ENCODE results near the gene ALKAL2.
"Not testable (repeated sequence)": the region's sequence is repeated elsewhere in the genome, so short reads cannot be mapped to it uniquely, and the experiment has no call there.

The ALKAL2 gene

DNA sequence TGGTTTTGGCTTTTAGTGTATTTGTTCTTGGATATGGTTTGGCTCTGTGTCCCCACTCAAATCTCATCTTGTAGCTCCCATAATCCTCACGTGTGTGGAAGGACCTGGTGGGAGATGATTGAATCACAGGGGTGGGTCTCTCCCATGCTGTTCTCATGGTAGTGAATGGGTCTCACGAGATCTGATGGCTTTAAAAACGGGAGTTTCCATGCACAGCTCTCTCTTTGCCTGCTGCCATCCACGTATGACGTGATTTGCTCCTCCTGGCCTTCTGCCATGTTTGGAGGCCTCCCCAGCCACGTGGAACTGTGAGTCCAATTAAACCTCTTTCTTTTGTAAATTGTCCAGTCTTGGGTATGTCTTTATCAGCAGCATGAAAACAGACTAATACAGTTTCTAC is 28.0 kb upstream of the ALKAL2 start:
- H3K27me3 ChIP-seq (ENCODE audit: control insufficient read depth, insufficient read depth, low read length); H3K4me1 ChIP-seq (ENCODE audit: control insufficient read depth, low read depth, low read length); H3K4me3 ChIP-seq (ENCODE audit: low read length); H3K27ac ChIP-seq (ENCODE audit: low read length); H3K36me3 ChIP-seq (ENCODE audit: control insufficient read depth, low read depth, low read length); H3K9ac ChIP-seq (ENCODE audit: low read length); H3K9me3 ChIP-seq (ENCODE audit: control insufficient read depth, low read depth, low read length): not testable (repeated sequence)

DNA sequence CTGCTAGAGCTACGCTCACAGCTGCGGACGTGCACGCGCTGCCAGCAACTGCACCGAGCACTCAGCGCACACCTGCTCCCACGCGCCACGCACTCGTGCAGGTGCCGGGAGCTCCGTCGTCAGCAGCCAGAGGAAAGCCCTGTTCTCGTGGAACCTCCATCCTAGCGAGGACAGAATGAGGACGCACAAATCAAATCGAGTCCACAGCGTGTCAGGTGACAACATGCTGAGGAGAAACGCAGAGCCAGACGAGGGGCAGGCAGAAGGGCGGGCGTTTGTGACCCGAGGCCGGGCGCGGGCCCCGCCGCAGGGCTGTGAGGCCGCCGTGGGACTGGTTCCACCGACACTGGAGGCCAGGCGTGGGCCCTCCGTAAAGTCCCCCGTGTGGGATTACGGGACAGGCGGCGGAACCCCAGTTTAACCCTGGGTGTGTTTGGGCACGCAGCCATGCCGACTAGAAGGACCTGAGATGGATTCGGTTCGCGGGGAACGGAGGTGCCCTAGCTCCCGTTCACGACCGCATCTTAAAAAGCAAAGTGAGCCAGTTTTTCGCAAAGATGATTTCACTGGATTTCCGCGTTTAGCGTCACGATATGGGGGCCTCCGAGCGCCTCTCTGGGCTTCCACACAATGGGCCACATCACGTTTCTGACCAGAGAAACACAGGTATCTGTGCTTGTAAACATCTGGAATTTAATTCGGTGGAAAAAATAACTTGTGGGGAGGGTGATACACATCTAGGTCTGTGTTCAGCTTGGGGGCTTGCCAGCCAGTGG is 26.9 kb upstream of the ALKAL2 start:
- Histone ChIP-seq H3K4me3 (ENCODE audit: low read length) (no peak overlapping the region), H3K36me3 (ENCODE audit: control insufficient read depth, low read depth, low read length) (no peaks in the 10 kb centered on the region), H3K9ac (ENCODE audit: low read length) (no peak overlapping the region), H3K27me3 (ENCODE audit: control insufficient read depth, insufficient read depth, low read length) (no peaks in the 10 kb centered on the region), H3K27ac (ENCODE audit: low read length) (no peak overlapping the region), H3K4me1 (ENCODE audit: control insufficient read depth, low read depth, low read length) (peaks cover 18% of the 10 kb centered on the region), H3K9me3 (ENCODE audit: control insufficient read depth, low read depth, low read length) (no peaks in the 10 kb centered on the region)

DNA sequence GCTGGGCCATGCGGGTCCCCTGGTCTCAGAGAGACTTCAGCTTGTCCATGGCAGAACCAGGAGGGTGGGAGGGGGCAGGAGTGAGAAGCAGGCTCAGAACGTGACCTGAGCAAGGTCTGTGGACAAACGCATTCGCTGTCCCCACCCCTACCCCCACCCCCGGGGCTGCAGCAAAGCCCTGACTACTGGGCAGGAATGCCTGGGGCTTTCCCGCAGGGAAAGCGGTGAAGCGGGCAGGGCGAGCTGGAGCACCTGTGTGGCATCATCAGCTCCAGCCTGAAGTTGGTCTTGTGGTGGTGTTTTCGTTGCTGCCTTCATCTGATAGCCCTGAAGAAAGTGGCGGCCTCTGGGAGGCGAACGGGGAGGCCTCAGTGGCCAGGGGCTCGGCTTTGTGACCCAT is 26.1 kb upstream of the ALKAL2 start:
- Histone ChIP-seq H3K4me1 (ENCODE audit: control insufficient read depth, low read depth, low read length) (peaks cover 25% of the 10 kb centered on the region), H3K27me3 (ENCODE audit: control insufficient read depth, insufficient read depth, low read length) (no peaks in the 10 kb centered on the region), H3K9ac (ENCODE audit: low read length) (no peak overlapping the region), H3K27ac (ENCODE audit: low read length) (no peak overlapping the region), H3K9me3 (ENCODE audit: control insufficient read depth, low read depth, low read length) (no peaks in the 10 kb centered on the region), H3K36me3 (ENCODE audit: control insufficient read depth, low read depth, low read length) (no peaks in the 10 kb centered on the region), H3K4me3 (ENCODE audit: low read length) (no peak overlapping the region)

DNA sequence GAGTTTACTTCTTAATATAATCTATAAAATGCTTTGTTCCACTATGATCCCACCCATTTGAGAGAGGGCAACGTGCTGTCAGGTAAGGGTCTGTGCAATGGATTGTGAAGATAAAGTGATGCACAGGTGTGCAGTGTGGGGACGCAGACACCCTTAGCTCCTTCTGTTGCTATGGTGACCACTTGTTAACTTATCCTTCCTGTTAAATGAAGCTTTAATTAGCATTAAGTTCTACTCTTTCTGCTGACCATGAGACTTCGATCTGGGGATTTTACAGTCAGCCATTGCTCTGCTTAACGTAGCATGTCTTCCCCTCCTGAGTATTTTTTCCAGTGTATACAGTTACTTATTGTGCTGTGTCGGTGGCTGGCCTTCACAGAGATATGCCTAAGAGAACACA is 23.1 kb upstream of the ALKAL2 start:
- H3K9me3 ChIP-seq (ENCODE audit: control insufficient read depth, low read depth, low read length): no peaks in the 10 kb centered on the region
- H3K9ac ChIP-seq (ENCODE audit: low read length): no peak overlapping the region
- H3K4me3 ChIP-seq (ENCODE audit: low read length): no peak overlapping the region
- no peaks in the 10 kb centered on the region for H3K36me3 ChIP-seq (ENCODE audit: control insufficient read depth, low read depth, low read length)
- H3K27me3 ChIP-seq (ENCODE audit: control insufficient read depth, insufficient read depth, low read length): no peaks in the 10 kb centered on the region
- no peak overlapping the region for H3K27ac ChIP-seq (ENCODE audit: low read length)
- H3K4me1 ChIP-seq (ENCODE audit: control insufficient read depth, low read depth, low read length): peaks cover 18% of the 10 kb centered on the region

DNA sequence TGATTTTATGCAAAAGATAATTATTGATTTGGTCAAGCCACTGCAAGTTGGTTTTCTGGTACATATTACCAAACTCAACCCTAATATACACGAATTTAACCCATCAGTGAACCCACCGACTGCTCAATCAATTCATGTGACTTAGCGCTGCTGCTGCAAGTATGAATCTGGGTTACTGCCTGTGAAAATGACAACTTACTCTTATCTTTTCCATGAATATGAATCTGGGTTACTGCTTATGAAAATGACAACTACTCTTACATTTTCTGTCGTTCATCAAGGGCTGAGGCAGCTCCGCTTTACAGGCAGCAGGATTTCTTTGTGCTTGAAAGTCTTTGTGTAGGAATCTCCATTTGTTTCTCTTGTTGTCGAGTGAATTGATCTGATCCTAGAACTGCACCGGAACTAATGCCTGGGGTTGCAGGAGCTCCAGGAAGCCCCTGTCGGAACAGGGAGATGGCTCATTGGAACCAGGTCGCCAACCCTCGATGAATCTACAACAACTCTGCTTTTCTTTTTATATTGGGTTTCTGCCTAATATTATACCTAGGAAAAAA is 22.1 kb upstream of the ALKAL2 start:
- no peaks in the 10 kb centered on the region for H3K36me3 ChIP-seq (ENCODE audit: control insufficient read depth, low read depth, low read length)
- no peak overlapping the region for H3K9ac ChIP-seq (ENCODE audit: low read length)
- no peak overlapping the region for H3K27ac ChIP-seq (ENCODE audit: low read length)
- no peak overlapping the region for H3K4me3 ChIP-seq (ENCODE audit: low read length)
- peaks cover 18% of the 10 kb centered on the region for H3K4me1 ChIP-seq (ENCODE audit: control insufficient read depth, low read depth, low read length)
- H3K27me3 ChIP-seq (ENCODE audit: control insufficient read depth, insufficient read depth, low read length): no peaks in the 10 kb centered on the region
- no peaks in the 10 kb centered on the region for H3K9me3 ChIP-seq (ENCODE audit: control insufficient read depth, low read depth, low read length)

DNA sequence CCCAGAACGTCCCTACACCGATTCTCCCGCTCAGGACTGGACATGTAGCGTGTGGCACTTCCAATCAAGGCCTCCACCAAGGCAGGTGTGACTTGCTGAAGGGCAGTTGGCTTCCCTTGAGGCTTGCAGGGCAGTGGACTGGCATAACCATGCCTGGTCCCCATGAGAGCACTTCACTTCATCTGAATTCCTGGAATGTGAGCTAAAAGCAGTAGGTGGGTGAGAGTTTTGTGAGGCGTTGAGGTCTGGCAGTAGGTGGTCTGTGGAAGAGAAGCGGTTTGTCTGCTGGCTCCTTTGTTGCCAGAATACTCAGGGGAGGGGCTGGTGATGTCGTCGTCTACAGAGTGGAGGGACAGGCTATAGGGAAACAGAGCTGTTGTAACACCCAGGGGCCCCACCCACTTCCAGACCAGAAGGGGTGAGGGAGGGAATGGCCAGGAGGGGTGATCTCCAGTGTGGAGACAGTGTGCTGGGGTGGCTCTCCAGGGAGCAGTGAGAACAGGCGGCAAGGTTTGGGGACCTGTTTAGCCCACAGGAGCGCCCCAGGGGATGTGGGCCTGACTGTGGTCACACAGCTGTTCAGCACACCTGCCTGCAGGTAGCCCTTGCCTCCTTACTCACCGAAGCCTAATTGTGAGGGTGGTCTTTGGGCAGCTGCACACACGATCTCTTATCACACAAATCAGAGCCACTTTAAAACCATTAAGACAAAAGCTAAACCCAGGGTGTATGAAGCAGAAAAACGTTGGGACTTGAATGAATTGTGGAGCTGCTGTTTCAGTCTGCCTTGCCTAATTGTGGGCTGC is 21.5 kb upstream of the ALKAL2 start:
- Histone ChIP-seq H3K27me3 (ENCODE audit: control insufficient read depth, insufficient read depth, low read length) (no peaks in the 10 kb centered on the region), H3K36me3 (ENCODE audit: control insufficient read depth, low read depth, low read length) (no peaks in the 10 kb centered on the region), H3K4me1 (ENCODE audit: control insufficient read depth, low read depth, low read length) (peaks cover 18% of the 10 kb centered on the region), H3K4me3 (ENCODE audit: low read length) (no peak overlapping the region), H3K27ac (ENCODE audit: low read length) (no peak overlapping the region), H3K9ac (ENCODE audit: low read length) (no peak overlapping the region), H3K9me3 (ENCODE audit: control insufficient read depth, low read depth, low read length) (no peaks in the 10 kb centered on the region)

DNA sequence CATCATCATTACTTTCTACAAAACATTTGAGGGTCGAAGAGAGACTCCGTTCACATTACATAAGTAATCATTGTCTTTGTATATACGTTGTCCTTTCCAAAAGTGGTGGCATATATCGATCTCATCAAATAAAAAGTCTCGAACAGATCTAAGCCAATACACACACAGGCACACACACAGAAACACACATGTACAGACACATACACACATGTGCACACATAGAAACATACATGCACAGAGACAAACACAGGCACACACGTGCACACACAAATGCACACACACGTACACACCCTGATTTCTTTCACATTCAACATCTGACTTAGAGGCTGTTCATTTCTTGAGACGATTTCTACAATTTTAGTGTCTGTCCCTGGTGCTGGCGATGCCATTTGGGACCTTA is 17.5 kb upstream of the ALKAL2 start:
- Histone ChIP-seq H3K9me3 (ENCODE audit: control insufficient read depth, low read depth, low read length) (no peaks in the 10 kb centered on the region), H3K36me3 (ENCODE audit: control insufficient read depth, low read depth, low read length) (no peaks in the 10 kb centered on the region), H3K27me3 (ENCODE audit: control insufficient read depth, insufficient read depth, low read length) (no peaks in the 10 kb centered on the region), H3K4me3 (ENCODE audit: low read length) (no peak overlapping the region), H3K4me1 (ENCODE audit: control insufficient read depth, low read depth, low read length) (peaks cover 14% of the 10 kb centered on the region), H3K9ac (ENCODE audit: low read length) (no peak overlapping the region), H3K27ac (ENCODE audit: low read length) (no peak overlapping the region)

DNA sequence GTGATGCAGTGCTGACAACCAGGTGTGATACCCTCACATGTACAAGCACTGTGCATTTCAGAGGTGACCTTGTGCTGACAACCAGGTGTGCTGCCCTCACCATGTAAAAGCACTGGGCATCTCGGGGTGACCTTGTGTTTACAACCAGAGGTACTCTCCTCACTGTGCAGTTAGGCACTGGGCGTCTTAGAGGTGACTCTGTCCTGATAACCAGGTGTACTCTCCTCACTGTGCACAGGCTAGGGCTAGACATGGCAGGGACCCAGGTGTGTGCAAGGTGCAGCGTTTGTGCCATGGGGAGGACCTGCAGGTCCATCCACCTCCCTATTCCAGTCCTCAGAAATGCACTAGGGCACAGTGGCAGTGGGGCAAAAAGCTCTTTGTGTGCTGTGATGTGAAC is 8.5 kb upstream of the ALKAL2 start:
- no peaks in the 10 kb centered on the region for H3K36me3 ChIP-seq (ENCODE audit: control insufficient read depth, low read depth, low read length)
- no peak overlapping the region for H3K9ac ChIP-seq (ENCODE audit: low read length)
- no peaks in the 10 kb centered on the region for H3K9me3 ChIP-seq (ENCODE audit: control insufficient read depth, low read depth, low read length)
- H3K27ac ChIP-seq (ENCODE audit: low read length): no peak overlapping the region
- no peaks in the 10 kb centered on the region for H3K4me1 ChIP-seq (ENCODE audit: control insufficient read depth, low read depth, low read length)
- peaks cover 1% of the 10 kb centered on the region for H3K27me3 ChIP-seq (ENCODE audit: control insufficient read depth, insufficient read depth, low read length)
- H3K4me3 ChIP-seq (ENCODE audit: low read length): no peak overlapping the region

DNA sequence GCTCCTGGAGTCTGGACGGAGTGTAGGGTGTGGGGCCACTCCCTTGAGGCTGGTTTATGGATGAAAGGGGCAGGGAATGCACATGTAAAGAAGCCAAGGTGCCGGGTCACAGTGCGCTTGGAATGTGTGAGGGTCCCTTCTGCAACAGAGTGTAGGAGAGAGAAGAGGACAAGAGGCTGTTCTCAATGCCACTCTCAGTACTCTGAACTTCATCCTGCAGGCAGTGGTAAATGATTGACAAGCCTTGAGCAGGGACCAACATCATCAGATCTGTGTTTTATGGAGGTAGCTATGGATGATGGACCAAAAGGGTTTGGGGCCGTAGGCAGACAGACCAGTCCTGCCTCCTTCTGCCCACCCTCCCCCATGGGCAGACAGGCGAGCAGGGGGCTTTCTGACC is 7.2 kb upstream of the ALKAL2 start:
- Histone ChIP-seq H3K27ac (ENCODE audit: low read length) (no peak overlapping the region), H3K9ac (ENCODE audit: low read length) (no peak overlapping the region), H3K36me3 (ENCODE audit: control insufficient read depth, low read depth, low read length) (no peaks in the 10 kb centered on the region), H3K4me1 (ENCODE audit: control insufficient read depth, low read depth, low read length) (no peaks in the 10 kb centered on the region), H3K27me3 (ENCODE audit: control insufficient read depth, insufficient read depth, low read length) (peaks cover 14% of the 10 kb centered on the region), H3K9me3 (ENCODE audit: control insufficient read depth, low read depth, low read length) (no peaks in the 10 kb centered on the region), H3K4me3 (ENCODE audit: low read length) (no peak overlapping the region)

DNA sequence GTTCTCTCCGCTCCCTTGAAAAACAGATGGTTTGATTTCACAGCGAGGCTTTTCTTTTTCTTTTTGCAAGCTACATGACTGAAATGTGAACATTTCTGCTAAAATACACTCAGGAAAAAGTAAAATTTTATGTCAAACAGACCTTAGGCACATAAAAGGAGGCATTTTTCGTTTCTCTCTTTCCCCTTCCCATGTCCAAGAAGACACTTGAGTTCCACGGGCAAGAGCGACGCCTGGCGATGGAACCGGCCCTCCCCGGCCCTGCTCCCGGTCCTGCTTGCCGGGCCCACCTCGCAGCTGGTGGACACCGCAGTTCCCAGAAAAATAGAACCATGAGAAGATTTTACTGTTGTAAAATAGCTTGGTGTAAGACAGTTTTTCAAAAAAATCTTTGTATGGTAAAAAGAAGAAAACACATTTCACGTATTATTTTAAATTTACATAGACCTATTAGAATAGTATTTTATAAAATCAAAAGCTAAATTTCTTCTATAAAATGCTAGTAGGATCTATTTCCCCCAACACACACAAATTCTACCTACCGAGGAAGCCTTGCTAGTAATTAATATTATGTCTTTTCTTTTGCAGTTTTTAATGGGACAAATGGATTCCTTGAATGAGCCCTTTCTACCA is 2.3 kb upstream of the ALKAL2 start:
- Histone ChIP-seq H3K36me3 (ENCODE audit: control insufficient read depth, low read depth, low read length) (no peaks in the 10 kb centered on the region), H3K4me3 (ENCODE audit: low read length) (peak overlapping the region; percentile 68), H3K27me3 (ENCODE audit: control insufficient read depth, insufficient read depth, low read length) (peaks cover 57% of the 10 kb centered on the region), H3K9ac (ENCODE audit: low read length) (no peak overlapping the region), H3K27ac (ENCODE audit: low read length) (no peak overlapping the region), H3K4me1 (ENCODE audit: control insufficient read depth, low read depth, low read length) (peaks cover 19% of the 10 kb centered on the region), H3K9me3 (ENCODE audit: control insufficient read depth, low read depth, low read length) (no peaks in the 10 kb centered on the region)

DNA sequence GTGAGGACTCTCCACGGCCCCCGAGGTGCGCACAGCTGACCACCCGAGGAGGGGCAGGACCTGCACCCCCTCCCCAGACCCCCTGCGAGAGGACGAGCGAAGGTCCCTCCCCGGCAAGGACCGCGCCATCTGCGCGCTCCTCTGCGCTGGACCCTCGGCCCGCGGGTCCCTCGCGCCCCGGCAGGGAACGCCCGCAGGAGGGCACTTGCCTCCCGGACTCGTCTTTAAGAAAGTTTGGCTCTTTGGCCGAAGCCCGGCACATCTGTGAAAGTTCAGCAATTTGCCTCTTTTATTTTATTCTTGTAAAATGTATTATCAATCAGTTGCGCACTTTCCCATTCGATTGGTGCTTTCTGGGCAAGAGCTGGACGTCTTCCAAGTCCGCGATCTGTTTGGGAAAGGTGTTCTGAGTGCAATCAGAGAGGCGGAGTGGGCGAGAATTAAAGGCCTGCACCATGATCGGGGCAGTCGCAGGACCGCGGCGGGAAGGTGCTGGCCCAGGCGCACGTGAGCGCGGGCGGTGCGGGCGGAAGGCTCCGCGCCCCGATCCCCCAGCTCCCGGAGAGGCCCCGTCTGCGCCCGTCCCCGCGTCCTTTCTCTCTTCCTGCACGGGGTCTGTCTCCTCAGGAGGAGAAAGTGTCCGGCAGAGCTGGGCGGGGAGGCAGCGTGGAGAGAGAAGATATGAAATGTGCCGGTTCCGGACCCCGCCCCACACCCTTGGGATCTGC is 1.6 kb upstream of the ALKAL2 start:
- peaks cover 59% of the 10 kb centered on the region for H3K27me3 ChIP-seq (ENCODE audit: control insufficient read depth, insufficient read depth, low read length)
- peak overlapping the region; percentile 68 for H3K4me3 ChIP-seq (ENCODE audit: low read length)
- H3K4me1 ChIP-seq (ENCODE audit: control insufficient read depth, low read depth, low read length): peaks cover 26% of the 10 kb centered on the region
- H3K9ac ChIP-seq (ENCODE audit: low read length): no peak overlapping the region
- H3K36me3 ChIP-seq (ENCODE audit: control insufficient read depth, low read depth, low read length): no peaks in the 10 kb centered on the region
- no peaks in the 10 kb centered on the region for H3K9me3 ChIP-seq (ENCODE audit: control insufficient read depth, low read depth, low read length)
- no peak overlapping the region for H3K27ac ChIP-seq (ENCODE audit: low read length)

Measured in iPS-18a (cell line).